ENCODE data around the gene RHBDD1.

Gene RHBDD1

GRCh38 chr2:227043981-227044380, 208.1 kb downstream of the RHBDD1 start:
- no peak for DNase-seq (ENCODE audit: low read depth)
- H3K4me3 ChIP-seq (ENCODE audit: low read depth, low read length) = no peak overlapping the region
- TF ChIP-seq CTCF (IDR thresholded peaks at IDR 0.05; ENCODE audit: control insufficient read depth, extremely low read depth, insufficient read depth) = no peak

Measured in LNCaP clone FGC (cell line).